ENCODE data around the gene DDX46. TPM values are rescaled to one million over a fixed set of nuclear protein-coding genes. Genes with fewer than 3 reads are reported as not detected.

Gene DDX46
- total RNA-seq, 2 experiments from 2014 or later = 47.1 to 78.8 TPM

DNA sequence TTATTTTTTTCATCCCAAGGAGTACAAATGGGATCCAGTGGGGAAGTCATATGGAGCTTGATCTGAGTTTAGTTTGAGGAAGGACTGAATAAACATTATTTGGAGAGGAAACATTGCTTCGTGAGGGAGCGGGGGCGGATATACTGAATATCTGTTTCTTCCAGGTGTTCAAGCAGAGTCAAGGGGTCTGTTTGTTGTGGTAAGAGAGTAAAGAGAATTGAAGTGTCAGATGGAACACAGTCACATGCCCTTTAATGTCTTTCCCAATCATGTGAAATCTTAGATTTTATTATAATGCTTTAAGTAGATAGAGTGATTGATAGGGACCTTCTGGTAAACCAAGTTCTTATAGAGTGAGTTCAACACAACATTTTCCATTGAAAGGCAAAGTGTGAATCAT, 33.7 kb downstream of the DDX46 start:
- H3K79me2 ChIP-seq (ENCODE audit: insufficient read depth, low read depth, low read length) = peaks cover 3% of the 10 kb centered on the region; the same call in 1 of the 2 replicates
- BruUV-seq (replicated peaks) = no TSS peak
- no peak overlapping the region for H3K4me3 ChIP-seq (ENCODE audit: low read depth, low read length, poor library complexity, severe bottlenecking)
- ChIA-PET CTCF (ENCODE audit: unreplicated experiment) (interaction anchor here (0.8 kb wide), 1 partner anchor 9 kb away, joined by 3 read pairs; no protein-coding TSS in a partner anchor), POLR2A (no interaction called here)
- H3K9me2 ChIP-seq (ENCODE audit: insufficient read depth, low read length) = no peaks in the 10 kb centered on the region
- no peak overlapping the region for H3K27ac ChIP-seq (ENCODE audit: low read depth, low read length, poor library complexity, severe bottlenecking)
- no peaks in the 10 kb centered on the region for H3K4me1 ChIP-seq (ENCODE audit: insufficient read depth, low read length, poor library complexity, severe bottlenecking)
- H4K20me1 ChIP-seq (ENCODE audit: insufficient read depth, low read length) = no peaks in the 10 kb centered on the region
- DNase-seq (ENCODE audit: low spot score) = no peak
- H3K4me2 ChIP-seq (ENCODE audit: low read length) = no peak overlapping the region
- intact Hi-C loops (cut with micrococcal nuclease; ENCODE audit: unreplicated experiment) = no loop called here
- H2AFZ ChIP-seq (ENCODE audit: low read length) = no peak overlapping the region
- H3K9me3 ChIP-seq (ENCODE audit: low read length) = no peaks in the 10 kb centered on the region
- TF ChIP-seq EZH2phosphoT487 (IDR thresholded peaks at IDR 0.05; ENCODE audit: borderline replicate concordance, low read depth, low read length) = no peak
- TF ChIP-seq, protein P1, sequence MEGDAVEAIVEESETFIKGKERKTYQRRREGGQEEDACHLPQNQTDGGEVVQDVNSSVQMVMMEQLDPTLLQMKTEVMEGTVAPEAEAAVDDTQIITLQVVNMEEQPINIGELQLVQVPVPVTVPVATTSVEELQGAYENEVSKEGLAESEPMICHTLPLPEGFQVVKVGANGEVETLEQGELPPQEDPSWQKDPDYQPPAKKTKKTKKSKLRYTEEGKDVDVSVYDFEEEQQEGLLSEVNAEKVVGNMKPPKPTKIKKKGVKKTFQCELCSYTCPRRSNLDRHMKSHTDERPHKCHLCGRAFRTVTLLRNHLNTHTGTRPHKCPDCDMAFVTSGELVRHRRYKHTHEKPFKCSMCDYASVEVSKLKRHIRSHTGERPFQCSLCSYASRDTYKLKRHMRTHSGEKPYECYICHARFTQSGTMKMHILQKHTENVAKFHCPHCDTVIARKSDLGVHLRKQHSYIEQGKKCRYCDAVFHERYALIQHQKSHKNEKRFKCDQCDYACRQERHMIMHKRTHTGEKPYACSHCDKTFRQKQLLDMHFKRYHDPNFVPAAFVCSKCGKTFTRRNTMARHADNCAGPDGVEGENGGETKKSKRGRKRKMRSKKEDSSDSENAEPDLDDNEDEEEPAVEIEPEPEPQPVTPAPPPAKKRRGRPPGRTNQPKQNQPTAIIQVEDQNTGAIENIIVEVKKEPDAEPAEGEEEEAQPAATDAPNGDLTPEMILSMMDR (conservative IDR thresholded peaks at IDR 0.05; ENCODE audit: low read length) = no peak
- H3K36me3 ChIP-seq (ENCODE audit: insufficient read depth, low read length) = peaks cover 95% of the 10 kb centered on the region

DNA sequence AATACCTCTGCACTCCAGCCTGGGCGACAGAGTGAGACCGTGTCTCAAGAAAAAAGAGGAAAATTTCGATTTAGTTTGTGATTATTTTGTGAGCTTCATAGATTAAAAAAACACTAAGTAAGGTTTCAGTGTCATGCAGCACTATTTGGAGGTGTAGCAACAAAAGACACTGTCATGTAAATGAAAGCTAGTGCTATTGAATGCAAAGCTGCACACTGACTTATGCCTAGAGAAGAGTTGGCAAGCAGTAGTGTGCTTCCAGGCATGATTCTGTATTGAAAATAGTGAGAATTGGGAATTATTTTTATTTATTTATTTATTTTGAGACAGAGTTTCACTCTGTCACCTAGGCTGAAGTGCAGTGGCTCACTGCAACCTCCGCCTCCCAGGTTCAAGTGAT, 34.5 kb downstream of the DDX46 start:
- H3K9me2 ChIP-seq (ENCODE audit: insufficient read depth, low read length) = no peaks in the 10 kb centered on the region
- no peaks in the 10 kb centered on the region for H3K9me3 ChIP-seq (ENCODE audit: low read length)
- no peak for TF ChIP-seq EZH2phosphoT487 (IDR thresholded peaks at IDR 0.05; ENCODE audit: borderline replicate concordance, low read depth, low read length)
- TF ChIP-seq, protein P1 (conservative IDR thresholded peaks at IDR 0.05; ENCODE audit: low read length) = no peak
- no peak for DNase-seq (ENCODE audit: low spot score)
- no peak overlapping the region for H3K27ac ChIP-seq (ENCODE audit: low read depth, low read length, poor library complexity, severe bottlenecking)
- H4K20me1 ChIP-seq (ENCODE audit: insufficient read depth, low read length) = no peaks in the 10 kb centered on the region
- H3K4me3 ChIP-seq (ENCODE audit: low read depth, low read length, poor library complexity, severe bottlenecking) = no peak overlapping the region
- CTCF ChIA-PET (ENCODE audit: unreplicated experiment) = no interaction called here
- H2AFZ ChIP-seq (ENCODE audit: low read length) = no peak overlapping the region
- H3K4me2 ChIP-seq (ENCODE audit: low read length) = no peak overlapping the region
- POLR2A ChIA-PET = interaction anchor here (0.6 to 0.7 kb wide), 2 partner anchors 37 to 46 kb away, joined by 3 read pairs; no protein-coding TSS in a partner anchor
- H3K79me2 ChIP-seq (ENCODE audit: insufficient read depth, low read depth, low read length) = peaks cover 3% of the 10 kb centered on the region; the same call in 1 of the 2 replicates
- BruUV-seq (replicated peaks) = no TSS peak
- peaks cover 92% of the 10 kb centered on the region for H3K36me3 ChIP-seq (ENCODE audit: insufficient read depth, low read length)
- H3K4me1 ChIP-seq (ENCODE audit: insufficient read depth, low read length, poor library complexity, severe bottlenecking) = no peaks in the 10 kb centered on the region
- intact Hi-C loops (cut with micrococcal nuclease; ENCODE audit: unreplicated experiment) = no loop called here

DNA sequence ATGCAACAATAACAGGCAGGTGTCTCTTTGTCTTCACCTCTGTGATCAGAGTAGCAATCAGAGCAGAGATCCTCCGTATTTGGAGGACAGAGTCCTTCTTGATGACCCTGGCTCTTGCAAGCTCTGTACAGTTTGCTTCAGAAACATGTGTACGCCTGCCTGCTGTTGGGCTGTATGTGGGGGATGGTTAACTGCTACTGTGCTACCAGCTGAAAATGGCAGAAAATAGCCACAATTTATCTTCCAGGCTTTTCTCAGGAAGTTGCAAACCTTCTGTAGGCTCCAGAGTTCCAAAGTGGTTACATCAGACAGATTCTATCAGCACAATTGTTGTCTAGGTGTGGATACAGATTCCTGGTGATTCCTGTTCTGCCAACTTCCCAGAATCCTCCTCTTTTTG, 35.5 kb downstream of the DDX46 start:
- BruUV-seq (replicated peaks) = no TSS peak
- no peak overlapping the region for H3K27ac ChIP-seq (ENCODE audit: low read depth, low read length, poor library complexity, severe bottlenecking)

More for the DNA sequence above, 35.5 kb downstream of the DDX46 start:
- Histone ChIP-seq H3K79me2 (ENCODE audit: insufficient read depth, low read depth, low read length) (no peaks in the 10 kb centered on the region; the same call in 1 of the 2 replicates), H4K20me1 (ENCODE audit: insufficient read depth, low read length) (no peaks in the 10 kb centered on the region), H3K4me2 (ENCODE audit: low read length) (no peak overlapping the region), H3K36me3 (ENCODE audit: insufficient read depth, low read length) (peaks cover 92% of the 10 kb centered on the region), H3K4me1 (ENCODE audit: insufficient read depth, low read length, poor library complexity, severe bottlenecking) (no peaks in the 10 kb centered on the region), H3K4me3 (ENCODE audit: low read depth, low read length, poor library complexity, severe bottlenecking) (no peak overlapping the region), H3K9me2 (ENCODE audit: insufficient read depth, low read length) (no peaks in the 10 kb centered on the region), H3K9me3 (ENCODE audit: low read length) (no peaks in the 10 kb centered on the region), H2AFZ (ENCODE audit: low read length) (no peak overlapping the region)
- no peak for TF ChIP-seq EZH2phosphoT487 (IDR thresholded peaks at IDR 0.05; ENCODE audit: borderline replicate concordance, low read depth, low read length)
- TF ChIP-seq, protein P1 (conservative IDR thresholded peaks at IDR 0.05; ENCODE audit: low read length) = no peak
- no peak for DNase-seq (ENCODE audit: low spot score)
- ChIA-PET POLR2A (no interaction called here), CTCF (ENCODE audit: unreplicated experiment) (no interaction called here)
- intact Hi-C loops (cut with micrococcal nuclease; ENCODE audit: unreplicated experiment) = no loop called here
